ENCODE measurements around the gene CDK5.

CDK5 gene

GRCh38 chr7:151086802-151087244 lies 29.1 kb upstream of the CDK5 start:
- peak; percentile 54 for DNase-seq

- peak; percentile 74 for DNase-seq
Measured at GRCh38 chr7:151085691-151086620, 28.3 kb upstream of the CDK5 start, which contains the start of gene AGAP3. TSS of gene AGAP3 (plus strand) at chr7:151086475. CDS start at chr7:151086742, 267 bp downstream.

GRCh38 chr7:151085329-151085690 lies 27.6 kb upstream of the CDK5 start:
- no peak for DNase-seq

GRCh38 chr7:151083824-151084160 lies 26.1 kb upstream of the CDK5 start:
- DNase-seq: no peak

GRCh38 chr7:151083071-151083823 lies 25.6 kb upstream of the CDK5 start, which contains the start of gene TMUB1:
TSS of gene TMUB1 (minus strand) at chr7:151083493. CDS start at chr7:151082563, 930 bp downstream.
- DNase-seq: peak; percentile 49

GRCh38 chr7:151082141-151083070 lies 24.7 kb upstream of the CDK5 start:
- DNase-seq: no peak

GRCh38 chr7:151081170-151082101 lies 23.7 kb upstream of the CDK5 start:
- peak; percentile 1 for DNase-seq

- DNase-seq: peak; percentile 91
Measured at GRCh38 chr7:151080522-151081169, 22.9 kb upstream of the CDK5 start, which contains the start of gene FASTK. TSS of gene FASTK (minus strand) at chr7:151080809. CDS start at chr7:151080766, 43 bp downstream.

- DNase-seq: peak; percentile 35
Measured at GRCh38 chr7:151080067-151080521, 22.4 kb upstream of the CDK5 start.

GRCh38 chr7:151079199-151079910 lies 21.7 kb upstream of the CDK5 start:
- DNase-seq: no peak

- no peak for DNase-seq
Measured at GRCh38 chr7:151078233-151079040, 20.7 kb upstream of the CDK5 start.

- DNase-seq: no peak
Measured at GRCh38 chr7:151077705-151078232, 20.1 kb upstream of the CDK5 start.

- no peak for DNase-seq
Measured at GRCh38 chr7:151076863-151077704, 19.4 kb upstream of the CDK5 start.

GRCh38 chr7:151075978-151076426 lies 18.3 kb upstream of the CDK5 start:
- DNase-seq: no peak

- DNase-seq: no peak
Measured at GRCh38 chr7:151075662-151075971, 17.9 kb upstream of the CDK5 start.

- DNase-seq: no peak
Measured at GRCh38 chr7:151074817-151075661, 17.3 kb upstream of the CDK5 start.

- no peak for DNase-seq
Measured at GRCh38 chr7:151073990-151074389, 16.3 kb upstream of the CDK5 start.

All from OCI-M1 (cell line).